Right renal cortex interstitium (tissue), 3 donors: ENCODE data around the gene METTL8. TPM values are rescaled to one million over a fixed set of nuclear protein-coding genes. Genes with fewer than 3 reads are reported as not detected.

Experiments used
- DNase-seq, 3 donors: peaks; one replicate each; pipeline ENCODE4 v3.0.0-alpha.2; 2013; ENCODE audit warnings: low read depth in 3 of 3, low spot score in 2 of 3
- polyA plus RNA-seq, 3 donors: library from polyadenylated mRNA; unstranded; fragments of 120-200 nt; gene quantifications; one replicate each; pipeline ENCODE4 v1.2.1, GENCODE V29; 2013; ENCODE audit not compliant: insufficient read length in 3 of 3

The METTL8 gene, protein sequence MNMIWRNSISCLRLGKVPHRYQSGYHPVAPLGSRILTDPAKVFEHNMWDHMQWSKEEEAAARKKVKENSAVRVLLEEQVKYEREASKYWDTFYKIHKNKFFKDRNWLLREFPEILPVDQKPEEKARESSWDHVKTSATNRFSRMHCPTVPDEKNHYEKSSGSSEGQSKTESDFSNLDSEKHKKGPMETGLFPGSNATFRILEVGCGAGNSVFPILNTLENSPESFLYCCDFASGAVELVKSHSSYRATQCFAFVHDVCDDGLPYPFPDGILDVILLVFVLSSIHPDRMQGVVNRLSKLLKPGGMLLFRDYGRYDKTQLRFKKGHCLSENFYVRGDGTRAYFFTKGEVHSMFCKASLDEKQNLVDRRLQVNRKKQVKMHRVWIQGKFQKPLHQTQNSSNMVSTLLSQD
- 10 to 100 TPM; 15.3 to 16.5 (median 16.1) TPM for polyA plus RNA-seq

DNA sequence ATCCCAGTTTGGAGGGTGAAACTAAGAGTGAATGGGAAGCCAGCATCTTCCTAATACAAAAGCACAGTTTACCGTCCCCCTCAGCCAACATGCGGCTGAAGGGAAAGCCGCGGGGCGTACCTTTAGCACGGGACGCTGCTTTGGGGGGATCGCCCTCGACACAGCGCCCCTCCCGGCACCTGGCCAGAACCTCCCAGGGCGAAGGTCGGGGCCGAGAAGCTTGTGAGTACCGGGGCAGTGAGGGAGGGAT is at the start of gene METTL8:
Gene METTL8 (minus strand): TSS at position 228 of the 250 bp plus-strand sequence. CDS start 41,805 bp downstream, outside the sequence.
- no peak for DNase-seq

- DNase-seq, result peak in 2 of 3 donors; percentile 18 to 19
Measured at GRCh38 chr2:171482877-171483276, 49.1 kb upstream of the METTL8 start.

DNA sequence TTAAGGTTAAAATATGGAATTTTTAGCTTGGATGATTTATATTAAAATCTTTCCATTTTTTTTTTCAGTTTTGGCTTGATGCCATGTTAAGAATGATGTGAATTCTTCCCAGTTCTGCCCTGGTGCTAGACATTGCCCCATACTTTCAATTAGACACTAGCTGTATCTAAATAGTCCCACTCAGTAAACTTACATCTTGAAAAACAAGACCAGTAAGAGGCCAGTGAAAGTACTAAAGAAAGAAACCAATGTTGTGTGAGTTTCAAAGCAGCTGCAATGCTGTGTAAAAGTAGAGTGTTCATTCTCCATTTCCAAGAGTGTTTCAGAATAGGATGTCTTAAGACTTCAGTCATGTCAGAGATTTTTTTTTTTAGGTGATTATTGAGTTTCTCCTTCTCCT is 48.5 kb upstream of the METTL8 start:
- DNase-seq, result no peak

DNA sequence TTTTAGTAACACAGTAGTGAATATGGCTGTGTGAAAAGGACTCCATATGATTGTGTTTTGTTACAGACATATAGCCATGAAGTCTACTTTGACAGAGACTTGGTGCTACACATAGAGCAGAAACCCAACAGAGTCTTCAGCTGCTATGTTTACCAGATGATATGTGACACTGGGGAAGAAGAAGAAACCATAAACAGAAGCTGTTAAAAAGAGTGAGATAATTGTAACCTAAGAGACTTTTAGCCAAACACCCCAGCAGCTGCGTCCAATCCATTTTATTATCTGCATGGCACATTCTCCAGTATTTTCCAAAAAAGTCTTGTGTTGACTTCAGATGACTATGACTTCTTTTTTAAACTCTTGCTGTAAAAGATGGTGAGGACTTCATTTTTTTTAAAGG is 47.1 kb upstream of the METTL8 start:
- peak; percentile 25 to 52 (median 39) for DNase-seq

DNA sequence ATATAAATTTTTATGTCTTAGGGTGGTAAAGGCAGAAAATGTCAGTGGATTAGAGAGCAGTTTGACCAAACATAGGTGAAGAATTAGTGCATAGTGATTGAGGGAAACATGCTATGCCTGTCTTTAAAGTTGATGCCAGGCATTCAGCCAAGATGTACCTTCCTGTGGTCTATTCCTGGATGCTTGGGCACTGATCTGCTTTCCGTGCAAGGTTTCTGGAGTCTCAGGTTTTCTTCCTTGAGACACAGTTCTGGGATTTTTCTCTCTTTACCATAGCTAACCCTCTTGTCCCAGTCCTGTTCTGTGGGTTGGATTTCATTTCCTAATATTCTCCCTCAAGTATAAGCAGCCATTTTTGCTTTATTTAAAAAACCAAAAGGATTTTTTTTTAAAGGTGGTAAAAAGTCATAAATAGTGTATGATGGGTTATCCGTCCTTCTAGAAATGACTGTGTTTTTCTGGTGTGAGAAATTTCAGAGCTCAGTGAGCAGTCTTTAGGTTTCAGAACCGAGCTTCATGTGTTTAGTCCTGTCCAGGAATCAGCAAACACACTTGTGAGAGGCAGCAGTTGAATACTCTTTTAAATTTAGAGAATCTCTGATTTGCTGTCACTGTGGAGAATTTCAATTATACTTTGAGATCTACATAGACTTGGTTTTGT is 45.5 kb upstream of the METTL8 start:
- no peak for DNase-seq

DNA sequence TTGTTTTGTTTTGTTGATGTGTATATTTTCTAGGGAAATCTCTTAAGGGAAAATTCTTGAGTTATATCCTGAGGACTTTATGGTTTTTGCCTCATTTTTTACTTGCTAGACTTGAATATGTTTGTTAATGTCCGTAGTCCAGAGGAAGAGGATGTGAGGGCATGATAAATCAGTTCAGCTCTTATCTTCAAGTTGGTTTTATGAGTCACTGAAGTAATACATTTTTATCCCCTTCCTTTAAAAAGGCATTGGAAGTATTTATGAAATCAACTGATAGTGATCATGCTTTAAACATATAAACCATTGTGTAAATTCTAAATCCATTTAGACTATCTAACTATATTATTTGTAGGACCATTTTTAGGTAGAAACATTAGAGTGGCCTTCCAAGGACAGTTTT is 44.6 kb upstream of the METTL8 start:
- no peak for DNase-seq

GRCh38 chr2:171475979-171476378 is 42.2 kb upstream of the METTL8 start:
- DNase-seq, result no peak

DNA sequence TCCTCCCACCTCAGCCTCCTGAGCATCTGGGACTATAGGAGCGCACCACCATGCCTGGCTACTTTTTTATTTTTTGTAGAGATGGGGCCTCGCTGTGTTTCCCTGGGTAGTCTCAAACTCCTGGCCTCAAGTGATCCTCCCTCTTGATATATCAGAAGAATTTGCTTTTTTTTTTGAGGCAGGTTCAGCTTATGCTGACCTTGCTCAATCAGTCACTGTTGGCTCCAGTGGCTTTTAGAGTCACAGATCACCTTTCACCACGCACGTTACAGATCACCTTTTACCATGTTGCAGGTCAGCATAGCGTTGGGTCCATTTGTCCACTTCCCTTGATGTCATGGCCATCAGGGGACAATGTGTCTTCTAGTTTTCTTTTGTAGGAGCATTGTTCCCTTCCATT is 36.3 kb upstream of the METTL8 start:
- DNase-seq, result no peak

DNA sequence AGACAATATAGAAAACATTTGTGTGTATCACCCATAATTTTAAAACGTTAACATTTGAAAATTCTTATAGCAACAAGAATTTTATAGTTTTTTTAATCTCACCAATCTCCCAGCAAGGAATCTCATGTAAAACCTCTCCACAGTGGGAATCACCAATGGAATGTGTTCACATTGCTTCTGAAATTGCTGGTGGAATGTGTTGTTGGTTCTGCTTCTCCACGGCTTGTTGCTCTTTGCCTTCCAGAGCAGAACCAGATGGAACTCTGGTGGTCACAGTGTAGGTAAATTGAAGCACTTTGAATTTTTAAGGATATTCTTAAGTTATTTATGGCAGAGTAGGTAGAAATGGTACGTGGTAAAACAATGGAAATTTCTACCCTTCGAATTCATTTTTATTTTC is 35.4 kb upstream of the METTL8 start:
- no peak for DNase-seq

GRCh38 chr2:171460537-171460936 is 26.7 kb upstream of the METTL8 start:
- DNase-seq, result no peak

DNA sequence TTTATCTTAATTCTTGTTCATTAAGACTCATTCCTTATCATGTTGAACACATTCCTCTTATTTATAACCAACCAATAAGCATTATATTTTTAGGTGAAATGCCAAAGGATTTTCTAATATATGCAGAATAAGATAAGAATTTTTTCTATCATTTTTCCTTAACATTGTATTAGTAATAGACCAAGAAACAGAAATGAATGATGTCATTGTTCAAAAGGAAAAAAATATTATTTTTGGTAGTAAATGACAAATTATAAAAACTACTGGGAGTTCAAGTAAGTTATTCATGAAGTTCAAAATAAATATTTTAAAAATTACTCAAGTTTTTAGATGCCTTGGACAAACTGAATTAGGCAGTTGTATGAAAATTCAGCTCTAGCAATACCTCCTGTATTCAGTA is 25.7 kb upstream of the METTL8 start:
- no peak for DNase-seq

- no peak for DNase-seq
Measured at GRCh38 chr2:171452773-171453172, 19.0 kb upstream of the METTL8 start.

DNA sequence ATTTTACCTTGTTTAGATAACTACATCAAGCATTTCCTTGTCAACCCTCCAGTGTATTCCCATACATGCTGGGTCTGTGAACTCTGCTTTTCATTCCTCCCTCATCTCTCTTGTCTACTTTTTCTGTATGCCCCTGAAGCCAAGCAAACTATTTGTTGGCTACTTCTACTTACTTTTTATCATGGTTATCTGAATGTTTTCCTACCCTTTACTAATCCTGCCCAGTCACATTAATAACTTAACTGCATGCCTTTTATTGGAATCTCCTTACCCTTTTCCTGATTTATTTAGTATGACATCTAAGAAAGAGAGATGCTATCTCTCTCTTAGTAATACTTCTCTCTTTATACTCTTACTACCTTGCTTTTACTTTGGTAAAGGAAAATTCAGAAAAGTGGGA is 17.3 kb upstream of the METTL8 start:
- no peak for DNase-seq

GRCh38 chr2:171447675-171448074 is 13.9 kb upstream of the METTL8 start:
- DNase-seq, result no peak

GRCh38 chr2:171441470-171441869 is 7.7 kb upstream of the METTL8 start:
- DNase-seq, result no peak

DNA sequence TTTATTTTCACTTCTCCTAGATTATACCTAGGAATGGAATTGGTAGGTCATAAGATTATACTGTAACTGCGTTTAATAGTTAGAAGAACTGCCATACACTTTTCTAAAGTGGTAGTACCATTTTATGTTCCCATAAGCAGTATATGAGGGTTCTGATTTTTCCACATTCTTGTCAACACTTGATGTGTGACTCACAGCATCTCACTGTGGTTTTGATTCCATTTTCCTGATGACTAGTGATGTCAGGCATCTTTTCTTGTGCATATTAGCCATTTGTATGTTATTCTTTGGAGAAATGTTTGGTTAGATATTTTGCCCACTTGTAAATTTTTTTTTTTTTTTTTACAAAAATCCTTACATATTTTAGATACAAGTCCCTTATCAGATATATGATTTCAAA is 2.5 kb upstream of the METTL8 start:
- DNase-seq, result no peak

DNA sequence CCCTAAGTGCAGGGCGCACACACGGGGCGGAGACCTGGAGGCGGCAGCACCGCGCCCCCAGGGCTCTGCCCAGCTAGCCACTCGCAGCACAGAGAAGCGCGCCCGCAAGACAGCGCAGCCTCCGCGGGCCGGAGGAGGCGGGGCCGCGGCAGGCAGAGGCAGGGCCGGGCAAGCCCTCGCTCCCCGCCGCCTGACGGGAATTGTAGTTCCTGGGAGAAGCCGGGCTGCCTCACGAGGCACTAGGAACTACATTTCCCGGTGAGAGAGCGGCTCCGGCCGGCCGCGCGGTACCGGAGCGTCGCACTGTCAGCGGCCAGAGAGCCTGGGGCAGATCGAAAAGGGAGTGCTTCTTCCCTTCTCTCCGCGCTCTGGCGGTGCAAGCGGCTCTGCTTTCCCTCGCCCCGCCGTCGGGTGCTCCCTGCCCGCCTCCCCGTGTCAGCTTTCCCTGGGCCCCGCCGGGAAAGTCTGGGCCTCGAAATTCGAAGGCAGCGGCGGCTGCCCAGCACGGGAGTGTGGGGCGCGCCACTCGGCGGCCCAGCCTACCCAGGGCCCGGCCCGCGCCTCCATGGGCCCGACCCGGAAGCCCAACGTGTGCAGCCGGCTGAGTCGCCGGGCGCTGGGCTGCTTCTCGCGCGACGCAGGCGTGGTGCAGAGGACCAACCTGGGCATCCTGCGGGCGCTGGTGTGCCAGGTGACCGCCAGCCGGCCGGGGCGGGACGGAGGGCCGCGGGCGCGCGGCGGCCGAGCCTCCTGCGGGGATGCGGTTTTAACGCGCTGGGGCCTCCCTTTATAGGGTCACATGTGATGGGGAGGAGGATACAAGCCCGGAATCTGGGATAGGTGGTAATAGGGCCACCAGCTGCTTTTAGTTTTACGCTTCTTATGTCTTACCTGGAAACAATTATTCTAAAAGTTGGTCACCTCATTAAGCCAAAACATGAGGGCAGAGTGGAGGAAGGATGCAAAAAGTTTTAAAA is 511 bp upstream of the METTL8 start, which contains the start of gene DCAF17:
Gene DCAF17 (plus strand): TSS at position 214 of the 977 bp plus-strand sequence. CDS start 352 bp downstream, at position 566.
- DNase-seq, result peak; percentile 76 to 92 (median 86)

- peak in 1 of 3 donors; percentile 10 for DNase-seq
Measured at GRCh38 chr2:171432969-171433762, 624 bp downstream of the METTL8 start.

- no peak for DNase-seq
Measured at GRCh38 chr2:171432206-171432968, 1.4 kb downstream of the METTL8 start.
